Heart left ventricle (tissue), 16 donors: ENCODE measurements around the gene SLC40A1. TPM values are rescaled to one million over a fixed set of nuclear protein-coding genes. Genes with fewer than 3 reads are reported as not detected.

Experiments used
- ATAC-seq, 4 donors: fragments of 200-7000 bp; cut with Tn5 transposase; one replicate each; pipeline ENCODE4 v1.9.1; 2020 to 2022; ENCODE audit warnings: moderate library complexity in 4 of 4, mild to moderate bottlenecking in 3 of 4, moderate number of reproducible peaks in 1 of 4
- DNase-seq, 5 donors: peaks; one replicate each; pipeline ENCODE4 v3.0.0-alpha.2; 2020
- H3K27ac ChIP-seq, 12 donors: fragments of 200-600 bp; sonication (generic) in 4 of 12; one replicate each; pipeline versions ENCODE4 v1.5.0 to v1.8.0; 2016 to 2022; ENCODE audit warnings: mild to moderate bottlenecking in 2 of 12
- H3K27me3 ChIP-seq, 9 donors: fragments of 200-600 bp; sonication (generic) in 2 of 9; one replicate each; pipeline versions ENCODE4 v1.5.1 to v1.8.0; 2016 to 2022; ENCODE audit warnings: mild to moderate bottlenecking in 3 of 9
- H3K36me3 ChIP-seq, 9 donors: fragments of 200-600 bp; sonication (generic) in 2 of 9; one replicate each; pipeline versions ENCODE4 v1.5.0 to v1.8.0; 2018 to 2022; ENCODE audit warnings: mild to moderate bottlenecking in 2 of 9
- H3K4me1 ChIP-seq, 12 donors: fragments of 200-600 bp; sonication (generic) in 4 of 12; one replicate each; pipeline versions ENCODE4 v1.5.0 to v1.8.0; 2016 to 2022; ENCODE audit warnings: mild to moderate bottlenecking in 3 of 12
- H3K4me3 ChIP-seq, 12 donors: fragments of 200-600 bp; sonication (generic) in 4 of 12; one replicate each; pipeline versions ENCODE4 v1.5.0 to v1.8.0; 2017 to 2022; ENCODE audit warnings: mild to moderate bottlenecking in 9 of 12, moderate library complexity in 4 of 12
- H3K9me3 ChIP-seq, 12 donors: fragments of 200-600 bp; sonication (generic) in 4 of 12; one replicate each; pipeline versions ENCODE4 v1.5.0 to v1.8.0; 2016 to 2022; ENCODE audit warnings: mild to moderate bottlenecking in 1 of 12
- POLR2A ChIP-seq, 2 donors: fragments of 450-650 bp; IDR thresholded peaks; one replicate each; pipeline ENCODE4 v1.6.1; 2017; ENCODE audit warnings: antibody characterized with exemption in 2 of 2, mild to moderate bottlenecking in 2 of 2, moderate library complexity in 2 of 2
- WGBS, 4 donors: extraction: QIAGEN DNeasy Blood & Tissue Kit in 2 of 4; methylation state at CpG; one replicate each; pipeline versions ENCODE4 v1.1.5 to v1.1.7; 2013 to 2018; 5-methylcytosine and 5-hydroxymethylcytosine counted together
- intact Hi-C, 10 donors: fragments of 100-400 bp; cut with DNase I; formaldehyde crosslinking; loops; one replicate each; pipeline versions ENCODE4 v1.11.1 to v1.14.2; 2022
- polyA plus RNA-seq, 2 donors: library from polyadenylated mRNA; stranded (reverse); fragments of 200-250 nt; gene quantifications; one replicate each; pipeline ENCODE4 v1.2.3, GENCODE V29; 2013
- total RNA-seq, 9 donors: library from RNA; depleted of rRNA in 2 of 9; stranded (reverse); fragments of >200 nt in 2 of 9; fragmentation: NEBNext Ultra II Directional in 3 of 9; extraction: Animal tissue kit (Norgen Biotek cat#: 25700) in 3 of 9; gene quantifications; one replicate each; pipeline versions ENCODE4 v1.1.0 to v1.2.4, GENCODE V29; 2016 to 2023
- TF ChIP-seq, protein P1 (sequence below), 12 donors: fragments of 200-600 bp; sonication (generic) in 4 of 12; IDR thresholded peaks; one replicate each; pipeline versions ENCODE4 v1.5.0 to v1.8.0; 2018 to 2022; ENCODE audit warnings: antibody characterized with exemption in 12 of 12, mild to moderate bottlenecking in 5 of 12
- donor health status: ischemic (EF 13 %, LVEDD 7.1; RV severe dilation, severe dysfunction).
- donor health status: healthy with polysubstance abuse.
- donor health status: DM: no; HTN: yes; CAD: no.
- donor health status: DM: no; HTN: no; CAD: no.
- donor health status: ischemic (EF 25% LVEDD 6.9; RV normal size, moderate dysfunction).
- donor health status: ischemic (EF 25% LVEDD 5.7; RV mildly dilated, moderate dysfunction).
- donor health status: healthy.
- donor health status: DM: yes; HTN: yes; CAD: no.
- donor health status: ischemic (EF 35%, LVEDD 5.7; RV mildly dilated, moderate dysfunction).
- donor health status: nonischemic (EF 11% LVEDD 7.7; RV severe dilation, severe dysfunction).
- donor health status: DM: yes; HTN: yes; CAD: no.
- donor health status: PGD.
- donor health status: ischemic (EF 29% LVEDD 5.4; RV normal size, mild dysfunction).
- donor health status: nonischemic (EF 23%, LVEDD 6.1; RV moderate dilation, normal function).

SLC40A1 gene
- total and polyA plus RNA-seq, 11 donors: 10.2 to 109 (median 40.5) TPM

DNA sequence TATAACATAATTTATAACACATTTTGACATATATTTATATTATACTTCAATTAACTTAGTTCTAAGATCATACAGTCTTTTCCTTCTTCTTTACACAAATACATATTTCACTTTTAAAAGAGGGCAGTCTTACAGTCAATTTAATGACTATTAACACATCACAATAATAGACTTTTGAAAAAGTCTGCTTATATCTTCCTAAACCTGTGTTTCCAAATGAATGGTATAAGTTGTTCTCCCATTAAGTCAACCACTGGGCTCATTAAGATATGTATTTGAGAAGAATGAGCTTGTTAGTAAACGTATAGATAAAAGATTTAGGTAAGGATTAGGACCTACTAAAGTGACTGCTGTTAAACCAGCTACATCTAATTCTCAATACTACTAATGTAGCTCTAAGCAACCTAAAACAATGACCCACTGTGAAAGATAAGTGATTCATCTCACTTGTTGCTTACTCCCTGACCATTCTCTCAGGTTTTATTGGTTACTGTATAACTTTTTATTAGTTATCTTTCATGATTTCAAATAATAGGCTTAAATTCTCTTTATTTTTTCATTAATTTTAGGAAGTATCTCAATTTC lies 27.0 kb downstream of the SLC40A1 start:
- H3K36me3 ChIP-seq: peaks cover 0 to 5% (median 0%) of the 10 kb centered on the region in 9 donors
- ATAC-seq: no peak
- no peak for DNase-seq
- no peaks in the 10 kb centered on the region for H3K9me3 ChIP-seq
- no peaks in the 10 kb centered on the region for H3K27me3 ChIP-seq
- WGBS, 4 donors: 89 to 100% (median 91%) methylated on average over 1 of the region's 1 CpG
- H3K4me1 ChIP-seq: peaks cover 0 to 66% (median 34%) of the 10 kb centered on the region in 12 donors
- TF ChIP-seq, protein P1, sequence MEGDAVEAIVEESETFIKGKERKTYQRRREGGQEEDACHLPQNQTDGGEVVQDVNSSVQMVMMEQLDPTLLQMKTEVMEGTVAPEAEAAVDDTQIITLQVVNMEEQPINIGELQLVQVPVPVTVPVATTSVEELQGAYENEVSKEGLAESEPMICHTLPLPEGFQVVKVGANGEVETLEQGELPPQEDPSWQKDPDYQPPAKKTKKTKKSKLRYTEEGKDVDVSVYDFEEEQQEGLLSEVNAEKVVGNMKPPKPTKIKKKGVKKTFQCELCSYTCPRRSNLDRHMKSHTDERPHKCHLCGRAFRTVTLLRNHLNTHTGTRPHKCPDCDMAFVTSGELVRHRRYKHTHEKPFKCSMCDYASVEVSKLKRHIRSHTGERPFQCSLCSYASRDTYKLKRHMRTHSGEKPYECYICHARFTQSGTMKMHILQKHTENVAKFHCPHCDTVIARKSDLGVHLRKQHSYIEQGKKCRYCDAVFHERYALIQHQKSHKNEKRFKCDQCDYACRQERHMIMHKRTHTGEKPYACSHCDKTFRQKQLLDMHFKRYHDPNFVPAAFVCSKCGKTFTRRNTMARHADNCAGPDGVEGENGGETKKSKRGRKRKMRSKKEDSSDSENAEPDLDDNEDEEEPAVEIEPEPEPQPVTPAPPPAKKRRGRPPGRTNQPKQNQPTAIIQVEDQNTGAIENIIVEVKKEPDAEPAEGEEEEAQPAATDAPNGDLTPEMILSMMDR (IDR thresholded peaks at IDR 0.05): no peak
- no peak for TF ChIP-seq POLR2A (IDR thresholded peaks at IDR 0.05)
- intact Hi-C loops: loop anchor here in 1 of 10 donors (5.0 kb wide), 1 partner anchor 71 kb away; no protein-coding TSS in a partner anchor
- no peak overlapping the region for H3K4me3 ChIP-seq
- H3K27ac ChIP-seq: peak overlapping the region in 7 of 12 donors; percentile 14 to 73 (median 52)

DNA sequence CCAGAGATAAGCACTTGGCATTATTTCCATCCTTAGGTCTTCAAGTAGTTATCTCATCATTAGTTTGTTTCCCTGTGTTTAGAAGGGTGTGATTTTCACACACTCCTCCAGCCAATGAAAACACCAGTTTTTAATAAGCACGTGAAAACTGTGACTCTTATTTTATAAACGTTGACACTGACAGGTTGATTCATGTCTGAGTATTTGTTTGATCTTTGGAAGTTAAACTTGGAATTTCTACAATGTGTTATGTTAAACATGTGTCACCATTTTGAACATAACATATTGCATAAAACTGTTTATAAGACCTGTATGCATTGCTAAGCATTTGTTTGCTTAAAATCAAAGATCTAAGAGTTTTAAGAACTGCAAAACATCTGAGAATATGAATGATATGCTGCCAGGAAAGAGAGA lies 27.6 kb downstream of the SLC40A1 start:
- 7 to 21% (median 11%) methylated on average over 2 of the region's 2 CpGs for WGBS, 4 donors
- intact Hi-C loops: loop anchor here in 1 of 10 donors (5.0 kb wide), 1 partner anchor 71 kb away; no protein-coding TSS in a partner anchor
- H3K9me3 ChIP-seq: no peaks in the 10 kb centered on the region
- H3K27ac ChIP-seq: peak overlapping the region in 11 of 12 donors; percentile 30 to 74 (median 59)
- no peak for TF ChIP-seq POLR2A (IDR thresholded peaks at IDR 0.05)
- TF ChIP-seq, protein P1 (IDR thresholded peaks at IDR 0.05): no peak
- H3K4me1 ChIP-seq: peaks cover 0 to 67% (median 34%) of the 10 kb centered on the region in 12 donors
- H3K27me3 ChIP-seq: no peaks in the 10 kb centered on the region
- no peak overlapping the region for H3K4me3 ChIP-seq
- ATAC-seq: peak in 2 of 4 donors; percentile 7 to 20
- no peak for DNase-seq
- peaks cover 0 to under 1% (median 0%) of the 10 kb centered on the region in 9 donors for H3K36me3 ChIP-seq

DNA sequence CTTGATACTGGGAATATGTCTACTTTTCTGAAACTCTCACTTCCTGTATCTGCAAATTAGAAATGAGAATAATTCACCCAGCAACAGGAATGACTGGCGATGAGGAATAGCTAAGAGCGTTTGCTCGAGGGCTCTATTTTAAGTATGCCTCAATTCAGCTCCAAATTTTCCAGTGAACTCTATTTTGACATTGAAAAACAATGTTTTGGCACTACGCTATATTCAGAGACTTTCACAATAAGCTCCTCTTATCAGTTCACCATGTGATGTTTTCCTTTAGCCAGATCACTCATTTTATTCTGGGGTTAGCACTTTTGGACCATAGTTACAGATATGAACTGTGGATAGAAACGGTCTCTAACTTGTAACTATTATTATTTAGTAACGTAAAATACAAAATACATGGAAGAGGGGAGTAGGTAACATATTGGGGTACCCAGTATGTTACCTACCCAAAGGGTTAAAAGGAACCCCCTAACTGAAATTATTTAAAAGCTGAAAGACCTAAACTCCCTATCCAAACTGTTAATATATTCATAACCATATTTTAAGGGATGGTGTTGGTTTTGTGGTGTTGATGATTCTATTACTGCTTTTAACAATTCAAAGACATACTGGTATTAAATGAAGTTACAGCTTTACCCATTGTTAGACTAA lies 28.1 kb downstream of the SLC40A1 start:
- DNase-seq (no peak), ATAC-seq (peak; percentile 39 to 85 (median 74))
- peaks cover 0 to 63% (median 33%) of the 10 kb centered on the region in 12 donors for H3K4me1 ChIP-seq
- TF ChIP-seq, protein P1 (IDR thresholded peaks at IDR 0.05): no peak
- no peak for TF ChIP-seq POLR2A (IDR thresholded peaks at IDR 0.05)
- peak overlapping the region; percentile 12 to 74 (median 60) for H3K27ac ChIP-seq
- H3K36me3 ChIP-seq: no peaks in the 10 kb centered on the region
- intact Hi-C loops: loop anchor here in 1 of 10 donors (5.0 kb wide), 1 partner anchor 70 kb away; no protein-coding TSS in a partner anchor
- 11 to 17% (median 13%) methylated on average over 6 of the region's 6 CpGs for WGBS, 4 donors
- H3K27me3 ChIP-seq: no peaks in the 10 kb centered on the region
- H3K4me3 ChIP-seq: peak overlapping the region in 1 of 12 donors; percentile 1
- no peaks in the 10 kb centered on the region for H3K9me3 ChIP-seq

DNA sequence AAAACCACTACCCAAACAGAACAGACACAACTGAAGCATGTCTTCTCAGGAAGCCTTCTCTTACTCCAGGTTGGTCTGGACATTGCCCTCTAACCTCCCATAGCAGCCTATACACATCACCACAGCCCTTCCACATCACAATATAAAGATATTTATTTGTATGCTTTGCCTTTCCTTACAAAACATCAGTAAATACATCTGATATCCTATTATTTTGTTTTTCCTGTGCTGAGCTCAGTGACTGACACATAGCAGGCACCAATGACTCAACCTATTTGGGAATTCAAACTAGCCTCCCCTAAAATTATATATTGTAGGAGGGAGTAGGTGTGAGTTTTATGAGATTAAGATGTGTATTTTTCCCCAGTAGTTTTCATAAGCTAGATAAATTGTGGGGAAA lies 28.8 kb downstream of the SLC40A1 start:
- H3K36me3 ChIP-seq: no peaks in the 10 kb centered on the region
- peaks cover 0 to 61% (median 33%) of the 10 kb centered on the region in 12 donors for H3K4me1 ChIP-seq
- intact Hi-C loops: loop anchor here in 1 of 10 donors (5.0 kb wide), 1 partner anchor 70 kb away; no protein-coding TSS in a partner anchor
- H3K27me3 ChIP-seq: no peaks in the 10 kb centered on the region
- TF ChIP-seq, protein P1 (IDR thresholded peaks at IDR 0.05): no peak
- no peak for TF ChIP-seq POLR2A (IDR thresholded peaks at IDR 0.05)
- peak overlapping the region; percentile 12 to 74 (median 60) for H3K27ac ChIP-seq
- DNase-seq (no peak), ATAC-seq (no peak)
- H3K4me3 ChIP-seq: peak overlapping the region in 1 of 12 donors; percentile 1
- H3K9me3 ChIP-seq: no peaks in the 10 kb centered on the region
